HEK293 (cell line): ENCODE data around the gene ITSN1.

Experiments used
- HOXC10 ChIP-seq: sonication (generic); formaldehyde crosslinking; IDR thresholded peaks from 2 replicates; pipeline ENCODE4 v1.8.1; 2023; ENCODE audit warnings: mild to moderate bottlenecking, missing genetic modification reagents
- IKZF3 ChIP-seq: fragments of 450-650 bp; IDR thresholded peaks from 2 replicates; pipeline ENCODE4 v1.5.0; 2018; ENCODE audit warnings: missing biosample characterization, mild to moderate bottlenecking, missing genetic modification characterization, moderate library complexity
- KLF1 ChIP-seq: fragments of 450-650 bp; formaldehyde crosslinking; IDR thresholded peaks from 2 replicates; pipeline ENCODE4 v1.5.1; 2016; ENCODE audit warnings: missing biosample characterization, missing genetic modification characterization
- KLF10 ChIP-seq: fragments of 450-650 bp; IDR thresholded peaks from 2 replicates; pipeline ENCODE4 v1.5.1; 2018; ENCODE audit warnings: missing biosample characterization, mild to moderate bottlenecking, missing genetic modification characterization
- MYNN ChIP-seq: fragments of 450-650 bp; formaldehyde crosslinking; IDR thresholded peaks from 2 replicates; pipeline ENCODE4 v1.5.1; 2016; ENCODE audit warnings: missing biosample characterization, missing genetic modification characterization, borderline replicate concordance
- PRDM1 ChIP-seq: fragments of 450-650 bp; formaldehyde crosslinking; IDR thresholded peaks from 2 replicates; pipeline ENCODE4; 2016; ENCODE audit warnings: missing biosample characterization, missing genetic modification characterization
- TCF7L2 ChIP-seq: IDR thresholded peaks from 2 replicates; pipeline ENCODE4 v1.6.1; 2011; ENCODE audit warnings: low read depth, mild to moderate bottlenecking, inconsistent platforms, low read length, moderate library complexity, borderline replicate concordance
- YY1 ChIP-seq: fragments of 450-650 bp; formaldehyde crosslinking; IDR thresholded peaks from 2 replicates; pipeline ENCODE4 v1.5.1; 2018; ENCODE audit warnings: missing biosample characterization, missing genetic modification characterization
- ZBTB48 ChIP-seq: fragments of 450-650 bp; formaldehyde crosslinking; IDR thresholded peaks from 2 replicates; pipeline ENCODE4 v1.5.1; 2016; ENCODE audit warnings: missing biosample characterization, missing genetic modification characterization
- ZEB2 ChIP-seq: fragments of 450-650 bp; formaldehyde crosslinking; IDR thresholded peaks from 2 replicates; pipeline ENCODE4 v1.5.1; 2016; ENCODE audit warnings: missing biosample characterization, missing genetic modification characterization
- ZFP69B ChIP-seq: fragments of 450-650 bp; formaldehyde crosslinking; IDR thresholded peaks from 2 replicates; pipeline ENCODE4 v1.5.1; 2016; ENCODE audit warnings: missing biosample characterization, missing genetic modification characterization
- ZNF114 ChIP-seq: fragments of 450-650 bp; formaldehyde crosslinking; IDR thresholded peaks from 2 replicates; pipeline ENCODE4 v1.5.0; 2017; ENCODE audit warnings: missing biosample characterization, missing genetic modification characterization
- ZNF121 ChIP-seq: fragments of 450-650 bp; formaldehyde crosslinking; IDR thresholded peaks from 2 replicates; pipeline ENCODE4 v1.5.1; 2016; ENCODE audit warnings: missing biosample characterization, missing genetic modification characterization
- ZNF16 ChIP-seq: fragments of 450-650 bp; formaldehyde crosslinking; IDR thresholded peaks from 2 replicates; pipeline ENCODE4 v1.5.1; 2016; ENCODE audit warnings: low read depth, missing biosample characterization, missing genetic modification characterization
- ZNF169 ChIP-seq: fragments of 450-650 bp; formaldehyde crosslinking; IDR thresholded peaks from 2 replicates; pipeline ENCODE4 v1.5.1; 2016; ENCODE audit warnings: missing biosample characterization, missing genetic modification characterization
- ZNF184 ChIP-seq: fragments of 450-650 bp; IDR thresholded peaks from 2 replicates; pipeline ENCODE4 v1.5.1; 2018; ENCODE audit warnings: missing biosample characterization, mild to moderate bottlenecking, missing genetic modification characterization
- ZNF214 ChIP-seq: fragments of 450-650 bp; formaldehyde crosslinking; IDR thresholded peaks from 2 replicates; pipeline ENCODE4 v1.5.1; 2017; ENCODE audit warnings: missing biosample characterization, mild to moderate bottlenecking, missing genetic modification characterization, borderline replicate concordance
- ZNF221 ChIP-seq: fragments of 450-650 bp; formaldehyde crosslinking; IDR thresholded peaks from 2 replicates; pipeline ENCODE4 v1.5.1; 2017; ENCODE audit warnings: missing biosample characterization, missing genetic modification characterization, borderline replicate concordance
- ZNF223 ChIP-seq: fragments of 450-650 bp; formaldehyde crosslinking; IDR thresholded peaks from 2 replicates; pipeline ENCODE4 v1.5.1; 2016; ENCODE audit warnings: missing biosample characterization, missing genetic modification characterization
- ZNF266 ChIP-seq: fragments of 450-650 bp; formaldehyde crosslinking; IDR thresholded peaks from 2 replicates; pipeline ENCODE4 v1.5.1; 2016; ENCODE audit warnings: missing biosample characterization, missing genetic modification characterization, low read depth
- ZNF324 ChIP-seq: fragments of 450-650 bp; formaldehyde crosslinking; IDR thresholded peaks from 2 replicates; pipeline ENCODE4 v1.5.1; 2016; ENCODE audit warnings: missing biosample characterization, missing genetic modification characterization
- ZNF394 ChIP-seq: fragments of 450-650 bp; formaldehyde crosslinking; IDR thresholded peaks from 2 replicates; pipeline ENCODE4 v1.5.1; 2016; ENCODE audit warnings: missing biosample characterization, missing genetic modification characterization, mild to moderate bottlenecking, moderate library complexity, borderline replicate concordance
- ZNF48 ChIP-seq: fragments of 450-650 bp; formaldehyde crosslinking; IDR thresholded peaks from 2 replicates; pipeline ENCODE4 v1.5.1; 2016; ENCODE audit warnings: missing biosample characterization, missing genetic modification characterization
- ZNF529 ChIP-seq: fragments of 450-650 bp; formaldehyde crosslinking; IDR thresholded peaks from 2 replicates; pipeline ENCODE4 v1.5.1; 2017; ENCODE audit warnings: missing genetic modification characterization, missing biosample characterization; ENCODE audit not compliant: insufficient replicate concordance
- ZNF626 ChIP-seq: fragments of 450-650 bp; sonication (Bioruptor Pico); formaldehyde crosslinking; IDR thresholded peaks from 2 replicates; pipeline ENCODE4 v1.5.1; 2018; ENCODE audit warnings: missing biosample characterization, missing genetic modification characterization, inconsistent platforms
- TF ChIP-seq, protein P1 (sequence below): fragments of 450-650 bp; formaldehyde crosslinking; IDR thresholded peaks from 2 replicates; pipeline ENCODE4 v1.5.1; 2016; ENCODE audit warnings: missing biosample characterization, missing genetic modification characterization, borderline replicate concordance
- TF ChIP-seq, protein P2 (sequence below): fragments of 450-650 bp; formaldehyde crosslinking; IDR thresholded peaks from 2 replicates; pipeline ENCODE4 v1.5.1; 2016; ENCODE audit warnings: missing biosample characterization, missing genetic modification characterization, low read depth
- TF ChIP-seq, protein P3 (sequence below): fragments of 450-650 bp; formaldehyde crosslinking; optimal IDR thresholded peaks from 2 replicates; pipeline ENCODE3; 2016; ENCODE audit warnings: missing biosample characterization, mild to moderate bottlenecking, missing genetic modification characterization
- TF ChIP-seq, protein P4 (sequence below): fragments of 450-650 bp; formaldehyde crosslinking; IDR thresholded peaks from 2 replicates; pipeline ENCODE4 v1.5.1; 2016; ENCODE audit warnings: missing biosample characterization, missing genetic modification characterization
- TF ChIP-seq, protein P5 (sequence below): fragments of 450-650 bp; formaldehyde crosslinking; IDR thresholded peaks from 2 replicates; pipeline ENCODE4 v1.5.1; 2016; ENCODE audit warnings: missing biosample characterization, missing genetic modification characterization

The ITSN1 gene

DNA sequence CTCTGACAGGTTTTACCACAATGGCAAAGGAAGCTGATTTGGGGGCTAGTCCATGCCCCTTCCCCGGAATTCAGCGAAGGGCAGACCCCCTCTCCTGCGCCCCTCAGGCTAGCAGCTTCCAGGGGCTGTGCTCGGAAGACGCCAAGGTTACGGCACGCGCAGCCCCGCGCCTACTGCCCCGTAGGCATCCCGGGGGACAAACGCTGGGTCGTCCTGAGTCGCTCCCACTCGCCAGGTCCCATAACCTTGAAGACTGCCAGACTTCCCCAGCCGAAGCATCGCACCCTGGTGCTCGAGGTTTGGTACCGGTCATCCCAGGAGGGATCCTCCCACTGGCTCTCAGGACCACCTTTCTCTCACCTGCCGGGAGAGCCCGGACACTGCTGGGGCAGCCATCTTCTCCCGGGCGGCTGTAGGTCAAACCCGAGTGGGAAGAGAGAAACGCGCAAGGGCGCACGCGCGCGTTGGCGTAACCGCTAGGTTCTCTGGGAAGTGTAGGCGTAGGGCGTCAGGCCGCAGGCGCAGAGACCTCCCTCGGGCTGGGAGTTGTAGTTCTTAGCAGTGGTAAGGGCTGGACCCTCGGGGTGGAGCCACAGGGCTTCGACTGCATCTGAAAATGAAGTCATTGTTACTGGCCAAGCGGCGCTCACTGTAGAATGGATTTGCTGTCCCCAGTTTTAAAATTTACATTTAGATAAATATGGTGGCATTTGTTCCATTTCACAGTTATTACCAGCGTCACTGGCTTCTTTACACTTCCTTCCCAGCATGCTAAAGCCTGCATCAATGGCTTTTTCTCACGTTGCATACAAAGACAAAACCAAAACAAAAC, 273.3 kb downstream of the ITSN1 start, which contains the start of gene ATP5PO (continued):
- TF ChIP-seq ZNF48 (tag by site-specific recombination) (no peak), ZNF394 (tag by site-specific recombination) (no peak), ZNF16 (tag by site-specific recombination) (no peak), ZEB2 (peak; percentile 57; the same call in 1 of the 2 replicates), ZNF121 (tag by site-specific recombination) (no peak), ZNF223 (tag by site-specific recombination) (no peak), ZNF114 (tag by site-specific recombination) (no peak), ZNF626 (tag by site-specific recombination) (no peak), ZNF266 (no peak), IKZF3 (no peak), TCF7L2 (no peak), PRDM1 (tag by site-specific recombination) (no peak), ZNF214 (tag by site-specific recombination) (no peak), ZNF529 (tag by site-specific recombination) (no peak), ZNF169 (tag by site-specific recombination) (no peak), KLF10 (tag by site-specific recombination) (peak; percentile 33; the same call in 1 of the 2 replicates), YY1 (peak; percentile 85), ZBTB48 (tag by site-specific recombination) (no peak), HOXC10 (no peak), KLF1 (tag by site-specific recombination) (no peak), ZNF184 (peak; percentile 50; the same call in 1 of the 2 replicates), ZNF324 (peak; percentile 69; the same call in 1 of the 2 replicates), ZFP69B (tag by site-specific recombination) (no peak), MYNN (tag by site-specific recombination) (no peak), ZNF221 (tag by site-specific recombination) (no peak)
- TF ChIP-seq, protein P1, sequence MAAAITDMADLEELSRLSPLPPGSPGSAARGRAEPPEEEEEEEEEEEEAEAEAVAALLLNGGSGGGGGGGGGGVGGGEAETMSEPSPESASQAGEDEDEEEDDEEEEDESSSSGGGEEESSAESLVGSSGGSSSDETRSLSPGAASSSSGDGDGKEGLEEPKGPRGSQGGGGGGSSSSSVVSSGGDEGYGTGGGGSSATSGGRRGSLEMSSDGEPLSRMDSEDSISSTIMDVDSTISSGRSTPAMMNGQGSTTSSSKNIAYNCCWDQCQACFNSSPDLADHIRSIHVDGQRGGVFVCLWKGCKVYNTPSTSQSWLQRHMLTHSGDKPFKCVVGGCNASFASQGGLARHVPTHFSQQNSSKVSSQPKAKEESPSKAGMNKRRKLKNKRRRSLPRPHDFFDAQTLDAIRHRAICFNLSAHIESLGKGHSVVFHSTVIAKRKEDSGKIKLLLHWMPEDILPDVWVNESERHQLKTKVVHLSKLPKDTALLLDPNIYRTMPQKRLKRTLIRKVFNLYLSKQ (tag by site-specific recombination), result no peak; the same call in 1 of the 2 replicates
- TF ChIP-seq, protein P2, sequence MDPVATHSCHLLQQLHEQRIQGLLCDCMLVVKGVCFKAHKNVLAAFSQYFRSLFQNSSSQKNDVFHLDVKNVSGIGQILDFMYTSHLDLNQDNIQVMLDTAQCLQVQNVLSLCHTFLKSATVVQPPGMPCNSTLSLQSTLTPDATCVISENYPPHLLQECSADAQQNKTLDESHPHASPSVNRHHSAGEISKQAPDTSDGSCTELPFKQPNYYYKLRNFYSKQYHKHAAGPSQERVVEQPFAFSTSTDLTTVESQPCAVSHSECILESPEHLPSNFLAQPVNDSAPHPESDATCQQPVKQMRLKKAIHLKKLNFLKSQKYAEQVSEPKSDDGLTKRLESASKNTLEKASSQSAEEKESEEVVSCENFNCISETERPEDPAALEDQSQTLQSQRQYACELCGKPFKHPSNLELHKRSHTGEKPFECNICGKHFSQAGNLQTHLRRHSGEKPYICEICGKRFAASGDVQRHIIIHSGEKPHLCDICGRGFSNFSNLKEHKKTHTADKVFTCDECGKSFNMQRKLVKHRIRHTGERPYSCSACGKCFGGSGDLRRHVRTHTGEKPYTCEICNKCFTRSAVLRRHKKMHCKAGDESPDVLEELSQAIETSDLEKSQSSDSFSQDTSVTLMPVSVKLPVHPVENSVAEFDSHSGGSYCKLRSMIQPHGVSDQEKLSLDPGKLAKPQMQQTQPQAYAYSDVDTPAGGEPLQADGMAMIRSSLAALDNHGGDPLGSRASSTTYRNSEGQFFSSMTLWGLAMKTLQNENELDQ (tag by site-specific recombination), result no peak
- TF ChIP-seq, protein P3, sequence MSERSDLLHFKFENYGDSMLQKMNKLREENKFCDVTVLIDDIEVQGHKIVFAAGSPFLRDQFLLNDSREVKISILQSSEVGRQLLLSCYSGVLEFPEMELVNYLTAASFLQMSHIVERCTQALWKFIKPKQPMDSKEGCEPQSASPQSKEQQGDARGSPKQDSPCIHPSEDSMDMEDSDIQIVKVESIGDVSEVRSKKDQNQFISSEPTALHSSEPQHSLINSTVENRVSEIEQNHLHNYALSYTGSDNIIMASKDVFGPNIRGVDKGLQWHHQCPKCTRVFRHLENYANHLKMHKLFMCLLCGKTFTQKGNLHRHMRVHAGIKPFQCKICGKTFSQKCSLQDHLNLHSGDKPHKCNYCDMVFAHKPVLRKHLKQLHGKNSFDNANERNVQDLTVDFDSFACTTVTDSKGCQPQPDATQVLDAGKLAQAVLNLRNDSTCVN (tag by site-specific recombination), result peak; percentile 91
- TF ChIP-seq, protein P4, sequence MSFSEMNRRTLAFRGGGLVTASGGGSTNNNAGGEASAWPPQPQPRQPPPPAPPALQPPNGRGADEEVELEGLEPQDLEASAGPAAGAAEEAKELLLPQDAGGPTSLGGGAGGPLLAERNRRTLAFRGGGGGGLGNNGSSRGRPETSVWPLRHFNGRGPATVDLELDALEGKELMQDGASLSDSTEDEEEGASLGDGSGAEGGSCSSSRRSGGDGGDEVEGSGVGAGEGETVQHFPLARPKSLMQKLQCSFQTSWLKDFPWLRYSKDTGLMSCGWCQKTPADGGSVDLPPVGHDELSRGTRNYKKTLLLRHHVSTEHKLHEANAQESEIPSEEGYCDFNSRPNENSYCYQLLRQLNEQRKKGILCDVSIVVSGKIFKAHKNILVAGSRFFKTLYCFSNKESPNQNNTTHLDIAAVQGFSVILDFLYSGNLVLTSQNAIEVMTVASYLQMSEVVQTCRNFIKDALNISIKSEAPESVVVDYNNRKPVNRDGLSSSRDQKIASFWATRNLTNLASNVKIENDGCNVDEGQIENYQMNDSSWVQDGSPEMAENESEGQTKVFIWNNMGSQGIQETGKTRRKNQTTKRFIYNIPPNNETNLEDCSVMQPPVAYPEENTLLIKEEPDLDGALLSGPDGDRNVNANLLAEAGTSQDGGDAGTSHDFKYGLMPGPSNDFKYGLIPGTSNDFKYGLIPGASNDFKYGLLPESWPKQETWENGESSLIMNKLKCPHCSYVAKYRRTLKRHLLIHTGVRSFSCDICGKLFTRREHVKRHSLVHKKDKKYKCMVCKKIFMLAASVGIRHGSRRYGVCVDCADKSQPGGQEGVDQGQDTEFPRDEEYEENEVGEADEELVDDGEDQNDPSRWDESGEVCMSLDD (tag by site-specific recombination), result peak; percentile 44; the same call in 1 of the 2 replicates
- TF ChIP-seq, protein P5, sequence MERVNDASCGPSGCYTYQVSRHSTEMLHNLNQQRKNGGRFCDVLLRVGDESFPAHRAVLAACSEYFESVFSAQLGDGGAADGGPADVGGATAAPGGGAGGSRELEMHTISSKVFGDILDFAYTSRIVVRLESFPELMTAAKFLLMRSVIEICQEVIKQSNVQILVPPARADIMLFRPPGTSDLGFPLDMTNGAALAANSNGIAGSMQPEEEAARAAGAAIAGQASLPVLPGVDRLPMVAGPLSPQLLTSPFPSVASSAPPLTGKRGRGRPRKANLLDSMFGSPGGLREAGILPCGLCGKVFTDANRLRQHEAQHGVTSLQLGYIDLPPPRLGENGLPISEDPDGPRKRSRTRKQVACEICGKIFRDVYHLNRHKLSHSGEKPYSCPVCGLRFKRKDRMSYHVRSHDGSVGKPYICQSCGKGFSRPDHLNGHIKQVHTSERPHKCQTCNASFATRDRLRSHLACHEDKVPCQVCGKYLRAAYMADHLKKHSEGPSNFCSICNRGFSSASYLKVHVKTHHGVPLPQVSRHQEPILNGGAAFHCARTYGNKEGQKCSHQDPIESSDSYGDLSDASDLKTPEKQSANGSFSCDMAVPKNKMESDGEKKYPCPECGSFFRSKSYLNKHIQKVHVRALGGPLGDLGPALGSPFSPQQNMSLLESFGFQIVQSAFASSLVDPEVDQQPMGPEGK, result peak; percentile 7; the same call in 1 of the 2 replicates
